RCC 7860 (cell line): ENCODE data around the gene TCF3.
"Not testable (repeated sequence)": the region's sequence is repeated elsewhere in the genome, so short reads cannot be mapped to it uniquely, and the experiment has no call there.

ENCODE experiments used
- DNase-seq: peaks from one replicate; pipeline ENCODE4 v3.0.0-alpha.2; 2015; ENCODE audit warnings: low spot score
- FAIRE-seq: peaks from 2 replicates; lab custom pipeline; 2012; peaks lifted over from hg19 to GRCh38; lab: Jason Lieb, UNC

Gene TCF3

DNA sequence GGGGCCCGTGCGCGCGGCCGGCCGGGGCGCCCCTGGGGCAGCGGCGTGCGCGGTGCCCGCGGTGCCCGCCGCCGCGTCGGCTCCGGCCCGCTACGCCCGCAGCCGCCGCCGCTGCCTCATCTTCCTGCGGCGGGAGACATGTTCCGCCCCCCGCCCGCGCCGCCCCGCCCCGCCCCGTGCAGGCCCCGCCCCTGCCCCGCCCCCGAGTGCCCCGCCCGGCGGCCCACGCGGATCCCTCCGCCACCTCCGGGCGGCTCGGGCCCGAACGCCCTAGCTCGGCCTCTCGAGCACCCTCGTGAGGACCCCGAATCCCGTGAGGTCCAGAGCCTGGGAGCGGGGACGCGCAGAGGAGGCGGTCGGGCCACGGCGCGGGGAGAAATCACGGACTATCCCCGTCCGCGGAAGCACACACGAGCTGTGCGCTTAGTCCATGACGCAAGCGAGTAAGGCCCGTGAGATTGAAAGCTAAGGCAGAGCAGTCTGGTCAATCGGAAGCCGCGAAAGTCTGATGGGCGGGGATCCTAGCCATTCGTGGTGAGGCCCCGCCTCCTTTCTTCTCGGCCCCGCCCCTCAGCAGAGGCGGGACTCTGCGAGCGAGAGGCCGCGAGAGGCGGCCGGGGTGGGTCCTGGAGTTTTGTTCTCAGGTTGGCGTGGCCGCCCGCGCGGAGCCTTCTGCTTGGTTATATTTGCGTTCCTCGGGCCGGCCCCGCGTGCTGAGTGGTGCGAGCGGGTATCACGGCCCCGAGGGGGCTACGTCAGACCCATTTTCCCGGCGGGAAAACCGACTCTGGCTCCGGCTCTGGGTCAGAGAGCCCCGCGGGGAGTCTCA lies at the start of gene TCF3:
TSS of gene TCF3 (minus strand) at position 145 of the 829 bp plus-strand sequence. CDS start 2,367 bp downstream, outside the sequence.
- FAIRE-seq (peak; percentile 93), DNase-seq (peak; percentile 97)

DNA sequence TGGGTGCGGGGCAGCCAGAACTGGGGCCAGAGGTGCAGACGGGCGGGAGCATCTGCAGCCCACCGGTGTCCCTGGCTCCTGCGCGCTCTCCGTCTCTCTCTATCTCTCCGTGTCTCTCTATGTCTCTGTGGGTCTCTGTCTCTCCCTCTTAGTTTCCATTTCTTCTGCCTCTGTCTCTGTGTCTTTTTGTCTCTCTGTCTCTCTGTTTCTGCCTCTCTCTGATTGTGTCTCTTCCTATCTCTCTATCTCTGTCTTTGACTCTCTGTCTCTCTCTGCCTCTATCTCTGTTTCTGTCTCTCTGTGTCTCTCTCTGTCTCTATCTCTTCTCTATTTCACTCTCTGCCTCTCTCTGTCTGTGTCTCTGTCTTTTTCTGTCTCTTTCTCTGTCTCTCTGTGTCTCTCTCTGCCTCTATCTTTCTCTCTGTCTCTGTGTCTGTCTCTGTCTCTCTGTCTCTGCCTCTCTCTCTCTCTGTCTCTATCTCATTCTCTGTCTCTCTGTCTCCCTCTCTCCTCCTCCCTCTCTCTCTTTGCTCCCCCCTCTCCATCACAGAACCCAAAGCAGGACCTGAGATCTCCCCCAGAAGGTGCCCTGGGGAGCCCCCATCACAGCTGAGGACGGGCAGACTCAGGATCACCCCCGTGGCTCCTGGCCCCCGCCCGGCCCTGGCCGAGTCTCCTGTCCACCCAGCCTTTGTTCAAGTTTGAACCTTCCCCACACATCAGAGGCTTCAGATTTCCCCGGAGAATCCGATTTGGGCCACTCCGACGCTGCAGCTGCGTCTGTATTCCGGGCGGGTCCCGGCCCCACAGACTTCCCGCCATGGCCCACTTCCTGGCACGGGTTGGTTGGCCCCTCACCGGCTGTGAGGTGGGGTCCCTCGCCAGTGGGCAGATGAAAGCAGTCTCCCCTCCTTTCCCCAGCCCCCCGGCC lies 48.6 kb upstream of the TCF3 start:
- no peak for DNase-seq
- FAIRE-seq, result no peak

DNA sequence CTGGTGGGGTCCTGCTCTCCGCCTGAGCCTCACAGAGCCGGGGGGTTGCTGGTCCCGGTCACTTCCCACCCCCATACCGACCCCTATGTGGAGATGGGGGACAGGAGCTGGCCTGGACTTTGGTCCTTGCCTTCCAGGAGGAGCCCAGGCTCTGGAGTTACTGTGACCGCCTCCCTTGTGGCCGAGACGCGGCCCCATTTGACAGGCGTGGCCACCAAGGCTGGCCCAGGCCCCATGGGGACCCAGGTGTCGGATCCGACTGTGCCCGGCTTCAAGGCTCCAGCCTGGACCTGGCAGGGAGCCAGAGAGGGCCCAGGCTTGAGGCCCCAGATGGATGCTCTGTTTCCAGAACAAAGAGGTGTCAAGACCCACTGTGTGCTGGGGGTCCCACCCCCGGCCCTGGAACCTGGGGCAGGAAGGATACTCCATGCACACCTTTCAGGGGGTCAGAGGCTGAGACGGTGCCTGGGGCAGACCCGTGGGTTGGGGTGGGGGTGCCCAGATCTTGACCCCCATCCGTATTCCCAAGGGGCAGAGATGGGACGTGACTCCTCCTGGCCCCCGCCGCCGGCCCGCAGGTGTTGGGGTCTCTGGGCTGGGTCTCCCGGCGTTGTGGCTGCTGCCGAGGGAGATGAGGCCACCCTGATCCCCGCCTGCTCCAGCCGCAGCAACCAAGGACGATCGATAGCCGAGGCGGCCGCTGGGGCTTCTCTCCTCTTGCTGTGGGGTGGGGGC lies 47.8 kb upstream of the TCF3 start:
- FAIRE-seq (no peak), DNase-seq (no peak)

DNA sequence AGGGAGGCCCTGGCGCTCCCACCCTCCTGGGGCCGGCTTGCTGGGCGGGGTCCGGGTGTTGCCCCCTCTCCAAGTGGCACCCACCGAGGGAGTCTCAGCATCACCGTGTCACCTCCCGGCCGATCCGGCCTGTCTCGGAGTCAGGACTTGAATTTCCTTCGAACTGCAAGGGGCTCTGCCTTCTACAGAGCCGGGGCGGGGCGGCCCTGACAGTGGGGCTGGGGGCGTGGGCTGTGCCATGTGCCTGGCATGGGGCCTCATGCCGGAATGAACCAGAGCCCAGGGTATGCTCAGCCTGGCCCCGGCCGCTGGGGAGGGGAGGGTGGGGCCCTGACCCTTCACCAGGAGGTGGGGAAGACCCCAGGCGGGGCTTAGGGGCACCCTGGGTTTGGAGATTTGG lies 47.0 kb upstream of the TCF3 start:
- DNase-seq (no peak), FAIRE-seq (no peak)

DNA sequence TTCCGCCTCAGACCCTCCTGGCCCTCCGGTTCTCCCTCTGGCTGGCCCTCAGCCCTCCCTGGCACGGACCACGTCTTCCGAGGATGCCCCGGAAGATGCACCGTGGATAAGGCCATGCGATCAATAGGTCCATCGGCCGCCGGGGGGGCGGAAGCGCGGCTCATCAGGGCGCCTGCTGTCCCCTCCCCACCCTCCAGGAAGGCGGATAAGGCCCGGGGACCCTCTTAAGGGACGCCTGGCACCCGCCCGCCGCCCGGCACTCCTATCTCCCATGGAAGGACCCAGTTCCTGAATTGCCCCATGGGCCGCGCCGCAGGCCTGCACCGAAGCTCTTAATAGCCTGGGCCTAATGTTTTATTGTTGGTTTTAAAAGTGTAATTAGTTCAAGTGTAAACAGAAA lies 46.2 kb upstream of the TCF3 start:
- FAIRE-seq (no peak), DNase-seq (no peak)

DNA sequence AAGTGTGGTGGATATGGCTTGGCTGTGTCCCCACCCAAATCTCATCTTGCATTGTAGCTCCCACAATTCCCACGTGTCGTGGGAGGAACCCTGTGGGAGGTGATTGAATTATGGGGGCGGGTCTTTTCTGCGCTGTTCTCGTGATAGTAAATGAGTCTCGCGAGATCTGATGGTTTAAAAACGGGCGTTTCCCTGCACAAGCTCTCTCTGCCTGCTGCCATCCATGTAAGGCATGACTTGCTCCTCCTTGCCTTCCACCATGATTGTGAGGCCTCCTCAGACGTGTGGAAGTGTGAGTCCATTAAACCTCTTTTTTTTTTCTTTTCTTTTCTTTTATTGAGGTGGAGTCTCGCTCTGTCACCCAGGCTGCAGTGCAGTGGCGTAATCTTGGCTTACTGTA lies 43.1 kb upstream of the TCF3 start:
- not testable (repeated sequence) for DNase-seq, FAIRE-seq

DNA sequence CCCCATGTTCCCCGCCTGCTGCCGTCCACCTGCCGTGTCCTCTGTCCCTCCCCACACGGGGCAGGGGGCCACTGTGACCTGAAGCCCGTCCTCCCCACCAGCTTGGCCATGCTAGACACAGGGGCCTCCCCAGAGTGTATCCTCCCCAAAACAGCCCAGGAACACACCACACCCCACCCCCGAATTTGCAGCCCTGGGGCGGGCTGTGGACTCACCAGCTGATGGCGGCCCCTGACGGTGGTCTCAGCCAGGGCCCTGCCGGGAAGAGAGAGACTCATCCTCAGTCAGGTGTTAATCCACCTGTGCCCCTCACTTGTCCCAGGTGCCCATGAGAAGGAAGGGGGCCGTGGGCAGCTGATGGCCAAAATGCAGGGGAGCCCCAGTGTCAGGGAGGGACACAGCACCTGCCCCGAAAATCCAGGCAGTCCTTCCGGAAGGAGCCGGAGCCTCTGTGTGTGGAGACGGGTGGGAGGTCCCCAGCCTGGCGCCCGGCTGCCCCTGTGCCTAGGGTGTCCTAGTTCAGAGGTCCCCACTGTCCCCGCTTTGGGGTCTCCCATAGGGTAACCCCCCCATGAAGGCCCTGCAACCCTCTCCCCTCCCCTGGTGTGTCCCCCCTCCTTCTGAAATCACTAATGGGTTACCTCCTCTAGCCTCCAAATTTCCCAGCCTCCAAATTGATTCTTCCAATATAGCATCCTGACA lies 39.3 kb upstream of the TCF3 start:
- DNase-seq (no peak), FAIRE-seq (no peak)

DNA sequence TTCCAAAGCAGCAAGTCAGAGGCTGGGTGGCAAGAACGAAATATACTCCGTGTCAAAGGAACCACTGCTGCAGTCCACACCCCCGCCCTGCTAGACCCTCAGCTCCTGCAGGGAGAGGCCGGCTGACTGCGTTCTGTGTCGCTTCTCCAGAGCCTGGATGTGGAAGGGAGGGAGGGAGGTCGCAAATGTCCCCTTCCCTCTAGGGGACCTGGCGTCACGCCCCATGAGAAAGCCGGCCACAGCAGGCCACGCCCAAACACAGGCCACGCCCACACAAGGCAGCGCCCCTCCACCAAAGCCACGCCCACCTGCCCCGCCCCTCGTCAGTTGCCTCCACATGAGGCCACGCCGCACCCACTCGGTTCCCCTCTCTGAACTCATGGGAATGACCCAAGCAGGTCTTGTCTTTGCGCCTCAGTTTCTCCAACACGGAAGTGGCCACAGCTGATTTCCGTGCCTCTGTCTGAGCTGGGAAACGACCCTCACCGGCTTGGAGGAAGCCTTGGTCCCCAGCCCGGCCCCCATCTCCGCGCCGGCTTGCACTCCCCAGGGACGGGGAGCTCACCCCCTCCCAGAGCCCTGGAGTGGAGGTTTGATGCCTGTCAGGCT lies 38.4 kb upstream of the TCF3 start:
- DNase-seq (no peak), FAIRE-seq (no peak)

DNA sequence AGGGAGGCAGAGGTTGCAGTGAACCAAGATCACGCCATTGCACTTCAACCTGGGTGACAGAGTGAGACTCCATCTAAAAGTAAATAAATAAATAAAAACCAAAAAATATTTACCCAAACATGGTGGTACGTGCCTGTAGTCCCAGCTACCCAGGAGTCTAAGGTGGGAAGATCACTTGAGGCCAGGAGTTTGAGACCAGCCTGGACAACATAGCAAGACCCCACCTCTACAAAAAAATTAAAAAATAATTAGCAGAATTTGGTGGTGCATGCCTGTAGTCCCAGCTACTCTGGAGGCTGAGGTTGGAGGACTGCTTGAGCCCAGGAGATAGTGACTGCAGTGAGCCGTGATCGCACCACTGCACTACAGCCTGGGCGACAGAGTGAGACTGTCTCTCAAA lies 33.4 kb upstream of the TCF3 start:
- not testable (repeated sequence) for FAIRE-seq, DNase-seq

DNA sequence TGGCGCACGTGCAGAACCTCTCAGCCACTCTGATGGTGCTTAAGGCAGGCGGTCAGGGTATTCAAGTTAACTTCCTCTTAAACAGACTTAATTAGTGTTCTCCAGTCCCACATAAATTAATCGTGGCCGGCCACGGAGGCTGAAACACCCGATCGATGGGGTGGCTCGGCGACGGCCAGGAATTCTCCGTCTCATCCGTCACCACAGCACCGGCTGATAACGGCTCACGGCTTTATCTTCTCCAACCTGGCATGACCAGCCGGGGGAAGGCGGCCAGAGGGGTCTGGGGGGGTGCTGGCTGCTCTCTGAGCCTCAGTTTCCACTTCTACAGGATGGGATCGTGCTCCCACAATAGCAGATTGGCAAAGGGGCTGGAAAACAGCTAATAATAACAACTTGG lies 32.6 kb upstream of the TCF3 start:
- FAIRE-seq (no peak), DNase-seq (no peak)

DNA sequence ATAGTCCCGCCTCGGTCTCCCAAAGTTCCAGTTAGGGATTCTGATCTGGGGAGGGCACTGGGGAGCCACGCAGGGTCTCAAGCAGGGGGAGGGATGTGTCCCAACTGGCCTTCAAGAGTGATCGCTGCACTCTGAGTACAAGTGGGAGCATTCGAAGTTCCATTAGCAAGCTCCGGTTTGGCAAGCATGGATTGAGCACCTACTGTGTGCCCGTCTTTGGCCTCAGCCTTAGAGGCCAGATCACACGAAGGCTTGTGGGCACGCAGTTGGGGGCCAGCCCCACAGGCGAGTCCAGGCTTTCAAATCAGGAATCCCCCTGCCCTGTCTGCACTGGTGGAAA lies 32.1 kb upstream of the TCF3 start:
- DNase-seq (no peak), FAIRE-seq (no peak)

DNA sequence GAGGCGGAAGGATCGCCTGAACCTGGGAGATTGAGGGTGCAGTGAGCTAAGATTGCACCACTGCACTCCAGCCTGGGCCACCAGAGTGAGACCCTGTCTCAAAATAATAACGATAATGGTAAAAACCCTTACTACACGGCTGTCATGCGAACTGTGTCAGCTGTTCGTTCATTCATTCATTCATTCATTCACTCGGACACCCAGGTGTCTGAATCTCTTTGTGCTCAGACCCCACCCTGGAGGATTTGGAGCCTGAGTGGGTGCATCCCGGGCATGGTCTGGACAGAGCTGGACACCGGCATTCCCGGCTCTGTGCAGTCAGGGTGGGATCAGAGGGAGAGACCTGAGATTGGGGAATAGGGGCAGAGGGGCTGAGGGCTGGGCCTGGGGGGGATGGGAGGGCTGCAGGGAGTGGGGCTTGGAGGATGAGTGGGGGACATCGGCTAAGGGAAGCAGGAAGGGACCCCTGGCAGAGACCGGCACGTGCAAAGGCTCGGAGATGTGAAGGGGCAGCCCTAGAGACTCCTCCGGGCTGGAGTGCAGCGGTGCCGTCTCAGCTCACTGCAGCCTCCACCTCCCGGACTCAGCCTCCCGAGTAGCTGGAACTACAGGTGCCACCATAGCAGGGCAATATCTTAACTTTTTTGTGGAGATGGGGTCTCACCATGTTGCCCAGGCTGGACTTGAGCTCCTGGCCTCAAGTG lies 31.6 kb upstream of the TCF3 start:
- no peak for FAIRE-seq
- DNase-seq, result no peak

DNA sequence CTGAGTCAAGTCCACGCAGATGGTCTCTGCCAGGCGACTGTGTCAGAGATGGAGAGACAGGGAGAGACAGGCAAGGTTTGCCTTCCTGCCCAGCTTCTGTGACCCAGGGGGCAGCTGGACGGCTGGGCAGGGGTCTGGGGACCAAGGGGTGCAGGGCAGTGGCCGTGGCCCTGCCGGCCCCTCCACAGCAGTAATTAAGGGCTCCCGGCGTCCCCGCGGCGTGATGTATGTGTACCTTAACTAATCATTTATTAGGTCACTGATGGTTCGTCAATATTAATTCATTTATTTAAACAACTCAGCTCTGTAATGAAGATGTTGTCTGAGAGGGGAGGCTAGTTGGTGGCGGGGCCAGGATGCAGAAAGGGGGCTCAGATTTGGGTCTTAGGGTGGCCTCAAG lies 28.6 kb upstream of the TCF3 start:
- DNase-seq (no peak), FAIRE-seq (no peak)

DNA sequence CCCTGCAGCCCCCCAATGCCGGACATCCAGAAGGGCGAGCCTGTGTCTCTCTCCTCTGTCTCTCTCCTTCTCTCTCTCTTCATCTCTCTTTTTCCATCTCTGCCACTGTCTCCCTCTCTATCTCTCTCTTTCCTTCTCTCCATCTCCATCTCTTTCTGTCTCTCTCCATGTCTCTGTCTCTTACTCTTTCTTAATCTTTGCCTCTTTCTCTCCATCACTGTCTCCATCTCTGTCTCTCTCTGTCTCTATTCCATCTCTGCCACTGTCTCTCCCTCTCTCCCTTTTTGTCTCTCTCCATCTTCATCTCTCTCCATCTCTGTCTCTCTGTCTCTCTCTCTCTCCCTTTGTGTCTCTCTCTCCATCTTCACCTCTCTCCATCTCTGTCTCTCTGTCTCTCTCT lies 25.7 kb upstream of the TCF3 start:
- DNase-seq, result no peak
- FAIRE-seq, result no peak

DNA sequence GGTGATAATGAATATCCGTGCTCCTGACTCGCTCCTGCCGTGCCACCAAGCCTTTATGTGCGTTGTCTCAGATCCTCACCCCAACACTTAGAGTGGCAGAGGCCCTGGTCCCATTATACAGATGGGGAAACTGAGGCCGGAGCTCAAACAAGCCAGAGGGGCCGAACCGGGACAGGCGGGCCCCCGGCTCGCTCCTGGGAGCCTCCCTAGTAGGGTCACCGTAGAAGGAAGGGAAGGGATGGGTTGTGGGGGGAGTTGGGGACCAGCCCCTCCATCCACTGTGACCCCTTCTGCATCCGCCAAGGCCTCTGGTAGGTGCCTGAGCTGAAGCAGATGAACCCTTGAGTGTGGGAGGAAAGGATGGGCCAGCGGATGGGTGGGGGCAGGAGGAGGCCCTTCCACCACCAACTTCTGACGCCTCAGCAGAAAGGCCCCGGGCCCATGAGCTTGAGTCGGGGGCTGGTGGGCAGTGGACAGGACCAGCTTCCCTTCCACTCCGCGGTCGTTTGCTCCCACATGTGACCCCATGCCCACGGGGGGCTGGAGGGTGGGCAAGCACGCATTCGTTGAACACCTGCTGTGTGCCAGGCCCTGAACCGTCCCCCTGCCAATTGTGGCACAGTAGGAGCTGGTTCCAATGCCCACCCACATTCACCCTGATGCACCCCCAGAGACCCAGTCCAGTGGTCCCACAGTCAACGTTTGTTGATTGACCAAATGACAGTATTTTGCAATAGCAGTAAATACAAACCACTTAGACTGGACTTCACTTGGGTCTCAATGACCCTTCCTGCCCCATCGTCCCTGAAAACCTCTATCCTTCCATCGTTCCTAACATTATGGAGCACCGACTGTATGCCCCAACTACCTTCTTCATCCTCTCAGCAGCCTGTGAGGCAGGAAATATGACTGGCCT lies 24.2 kb upstream of the TCF3 start:
- DNase-seq, result no peak
- FAIRE-seq, result no peak

DNA sequence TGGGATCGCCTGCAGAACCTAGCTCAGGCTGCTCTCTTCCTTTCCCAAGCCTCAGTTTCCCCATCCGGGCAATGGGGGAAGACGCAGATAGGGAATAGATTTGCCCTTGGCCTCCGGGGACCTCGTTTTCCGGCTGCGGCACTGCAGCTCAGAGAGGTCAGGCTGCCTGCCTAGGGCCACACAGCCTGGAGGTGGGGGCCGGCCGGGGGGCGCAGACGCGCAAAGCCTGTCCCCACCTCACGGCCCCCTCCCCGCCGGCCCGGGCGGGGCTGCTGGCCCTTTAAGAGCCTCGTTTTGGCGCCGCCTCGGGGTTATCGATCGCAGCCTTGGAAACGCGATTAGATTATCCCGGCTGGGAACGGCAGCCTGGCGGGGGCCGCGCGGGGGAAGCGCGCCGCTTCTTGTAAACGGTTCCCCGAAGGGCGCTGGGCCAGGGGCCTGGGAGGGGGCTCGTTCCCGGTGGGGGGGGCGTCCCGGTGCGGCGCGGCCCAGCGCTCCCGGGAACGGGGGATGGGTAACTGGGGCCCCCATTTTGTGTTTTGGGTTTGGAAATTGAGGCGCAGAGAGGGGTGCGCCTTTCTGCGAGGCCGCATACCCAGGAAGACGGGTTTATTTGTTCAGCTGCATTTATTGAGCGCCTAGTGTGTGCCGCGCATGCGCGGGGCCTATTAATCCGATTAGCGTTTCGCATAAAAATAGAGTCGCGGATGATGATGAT lies 23.4 kb upstream of the TCF3 start:
- FAIRE-seq (no peak), DNase-seq (no peak)

DNA sequence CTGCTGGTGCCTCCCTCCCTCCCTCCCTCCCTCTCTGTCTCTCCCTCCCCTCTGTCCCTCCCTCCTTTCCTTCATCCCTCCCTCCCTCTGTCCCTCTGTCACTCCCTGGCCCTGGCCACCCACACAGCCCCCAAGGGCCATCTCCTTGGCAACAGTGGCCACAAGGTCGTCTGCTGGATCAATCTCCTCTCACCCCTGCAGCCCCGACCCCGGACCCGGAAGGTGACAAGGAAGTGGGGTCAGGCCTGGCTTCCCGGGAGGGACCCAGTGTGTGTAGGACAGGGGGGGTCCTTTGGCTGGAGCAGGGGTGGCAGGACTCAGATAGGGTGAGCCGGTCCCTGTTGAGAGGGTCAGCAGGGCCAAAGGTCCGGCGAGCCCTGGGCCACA lies 21.9 kb upstream of the TCF3 start:
- no peak for FAIRE-seq
- no peak for DNase-seq
